Measurements from ENCODE around the gene NANP. TPM values are rescaled to one million over a fixed set of nuclear protein-coding genes. Genes with fewer than 3 reads are reported as not detected.

The NANP gene
- total and polyA plus RNA-seq, 9 of the 15 experiments (the other 6 are each of a cell fraction or from before 2014, with no cell fraction given), result 5.4 to 8.4 (median 6.9) TPM

DNA sequence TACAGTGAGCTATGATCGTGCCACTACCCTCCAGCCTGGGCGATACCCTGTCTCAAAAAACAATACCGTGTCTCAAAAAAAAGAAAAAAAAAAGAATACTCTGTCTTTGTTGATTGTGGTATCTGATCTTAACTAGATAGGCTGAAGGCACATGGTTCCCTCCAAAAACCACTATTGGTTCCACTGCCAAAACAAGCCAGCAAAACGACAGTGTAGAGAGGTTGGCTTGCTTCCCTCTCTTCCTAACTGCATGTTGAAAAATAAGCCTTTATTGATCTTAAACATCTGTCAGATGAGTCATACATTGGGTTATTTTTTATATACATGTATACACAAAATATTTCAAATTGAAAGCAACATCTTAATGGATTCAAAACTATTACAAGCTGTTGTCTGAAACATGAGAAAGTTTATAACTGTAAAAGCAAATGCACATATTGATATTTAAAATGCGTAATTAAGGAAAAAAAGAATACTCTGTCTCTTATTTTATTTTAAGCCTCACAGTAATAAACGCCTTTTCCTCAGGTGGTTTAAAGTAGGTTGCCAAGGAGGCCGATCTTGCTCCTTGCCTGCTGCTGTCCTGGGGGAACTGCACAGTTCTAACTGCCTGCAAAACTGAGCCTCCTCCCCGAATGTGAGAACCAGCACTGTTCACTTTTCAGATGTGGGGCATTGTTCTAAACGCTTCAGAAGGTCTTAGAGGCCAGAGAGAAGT lies 31.5 kb downstream of the NANP start:
- 1% methylated on average over 8 of the region's 9 CpGs for WGBS (ENCODE audit: insufficient coverage, low coverage, missing lambda C conversion rate)
- Histone ChIP-seq H3K9ac (ENCODE audit: insufficient read depth in 1 of 2, low read depth in 2 of 2, low read length in 2 of 2) (no peak overlapping the region), H3K4me3 (no peak overlapping the region), H3K27me3 (ENCODE audit: control insufficient read depth in 2 of 2, insufficient read depth in 2 of 2, low read length in 2 of 2) (peaks cover 7 to 20% of the 10 kb centered on the region in 2 experiments; a peak in 4 of 5 replicates), H4K20me1 (replicated peaks; ENCODE audit: control insufficient read depth, insufficient read depth, low read length) (no peaks in the 10 kb centered on the region), H2AFZ (ENCODE audit: low read depth, low read length) (no peak overlapping the region), H3K27ac (ENCODE audit: extremely low read depth, low read depth, low read length) (no peak overlapping the region), H3K79me2 (ENCODE audit: control insufficient read depth, insufficient read depth, low read length) (no peaks in the 10 kb centered on the region), H3K4me1 (replicated peaks in 1 of 2; ENCODE audit: control insufficient read depth in 2 of 2, insufficient read depth in 2 of 2, low read length in 2 of 2) (no peaks in the 10 kb centered on the region), H3K36me3 (ENCODE audit: control insufficient read depth, insufficient read depth, low read length) (no peaks in the 10 kb centered on the region), H3K9me1 (ENCODE audit: control insufficient read depth, insufficient read depth, low read length) (no peaks in the 10 kb centered on the region), H3K4me2 (ENCODE audit: insufficient read depth, low read length) (no peak overlapping the region), H3K9me3 (replicated peaks; ENCODE audit: control insufficient read depth, insufficient read depth, low read depth, low read length) (no peaks in the 10 kb centered on the region)
- FAIRE-seq, result no peak
- TF ChIP-seq MTA1 (IDR thresholded peaks at IDR 0.05; ENCODE audit: borderline replicate concordance), result no peak
- TF ChIP-seq SIRT6 (IDR thresholded peaks at IDR 0.05; ENCODE audit: low read depth, low read length), result no peak
- TF ChIP-seq CHD1 (IDR thresholded peaks at IDR 0.05; ENCODE audit: low read length), result no peak
- no peak for TF ChIP-seq ZNF707 (CRISPR knock-in tag; conservative IDR thresholded peaks at IDR 0.05)
- TF ChIP-seq, protein P1, sequence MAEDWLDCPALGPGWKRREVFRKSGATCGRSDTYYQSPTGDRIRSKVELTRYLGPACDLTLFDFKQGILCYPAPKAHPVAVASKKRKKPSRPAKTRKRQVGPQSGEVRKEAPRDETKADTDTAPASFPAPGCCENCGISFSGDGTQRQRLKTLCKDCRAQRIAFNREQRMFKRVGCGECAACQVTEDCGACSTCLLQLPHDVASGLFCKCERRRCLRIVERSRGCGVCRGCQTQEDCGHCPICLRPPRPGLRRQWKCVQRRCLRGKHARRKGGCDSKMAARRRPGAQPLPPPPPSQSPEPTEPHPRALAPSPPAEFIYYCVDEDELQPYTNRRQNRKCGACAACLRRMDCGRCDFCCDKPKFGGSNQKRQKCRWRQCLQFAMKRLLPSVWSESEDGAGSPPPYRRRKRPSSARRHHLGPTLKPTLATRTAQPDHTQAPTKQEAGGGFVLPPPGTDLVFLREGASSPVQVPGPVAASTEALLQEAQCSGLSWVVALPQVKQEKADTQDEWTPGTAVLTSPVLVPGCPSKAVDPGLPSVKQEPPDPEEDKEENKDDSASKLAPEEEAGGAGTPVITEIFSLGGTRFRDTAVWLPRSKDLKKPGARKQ (CRISPR knock-in tag; IDR thresholded peaks at IDR 0.05), result no peak
- TF ChIP-seq ZNF282 (CRISPR knock-in tag; IDR thresholded peaks at IDR 0.05), result no peak
- no peak for TF ChIP-seq SIN3B (IDR thresholded peaks at IDR 0.05; ENCODE audit: low read depth)
- TF ChIP-seq POLR2AphosphoS2 (IDR thresholded peaks at IDR 0.05; ENCODE audit: low read length), result no peak
- TF ChIP-seq, protein P2, sequence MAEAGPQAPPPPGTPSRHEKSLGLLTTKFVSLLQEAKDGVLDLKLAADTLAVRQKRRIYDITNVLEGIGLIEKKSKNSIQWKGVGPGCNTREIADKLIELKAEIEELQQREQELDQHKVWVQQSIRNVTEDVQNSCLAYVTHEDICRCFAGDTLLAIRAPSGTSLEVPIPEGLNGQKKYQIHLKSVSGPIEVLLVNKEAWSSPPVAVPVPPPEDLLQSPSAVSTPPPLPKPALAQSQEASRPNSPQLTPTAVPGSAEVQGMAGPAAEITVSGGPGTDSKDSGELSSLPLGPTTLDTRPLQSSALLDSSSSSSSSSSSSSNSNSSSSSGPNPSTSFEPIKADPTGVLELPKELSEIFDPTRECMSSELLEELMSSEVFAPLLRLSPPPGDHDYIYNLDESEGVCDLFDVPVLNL (CRISPR knock-in tag; IDR thresholded peaks at IDR 0.05; ENCODE audit: low read depth), result no peak
- TF ChIP-seq ESRRB (CRISPR knock-in tag; IDR thresholded peaks at IDR 0.05; ENCODE audit: borderline replicate concordance), result no peak
- CTCF ChIA-PET (ENCODE audit: low intra/inter-chr PET ratio), result no interaction called here
- intact Hi-C loops (cut with micrococcal nuclease), result no loop called here
- POLR2A ChIA-PET, result no interaction called here
- in situ Hi-C loops (cut with MboI), result no loop called here
- no TSS peak for BruUV-seq (replicated peaks)
- no peak for ATAC-seq
- DNase-seq (ENCODE audit: extremely low read depth in 1 of 4, low spot score in 3 of 4), result no peak
